GM20431 (cell line): ENCODE measurements around the gene PITPNC1.
"Not testable (repeated sequence)": the region's sequence is repeated elsewhere in the genome, so short reads cannot be mapped to it uniquely, and the experiment has no call there.

ENCODE experiments used
- in situ Hi-C: fragments of 300-500 bp; cut with MseI, MboI; formaldehyde crosslinking; loops from one replicate; pipeline ENCODE4 v1.15.0; 2020; ENCODE audit warnings: low sequenced_read_pairs; ENCODE audit not compliant: unreplicated experiment

PITPNC1 gene

DNA sequence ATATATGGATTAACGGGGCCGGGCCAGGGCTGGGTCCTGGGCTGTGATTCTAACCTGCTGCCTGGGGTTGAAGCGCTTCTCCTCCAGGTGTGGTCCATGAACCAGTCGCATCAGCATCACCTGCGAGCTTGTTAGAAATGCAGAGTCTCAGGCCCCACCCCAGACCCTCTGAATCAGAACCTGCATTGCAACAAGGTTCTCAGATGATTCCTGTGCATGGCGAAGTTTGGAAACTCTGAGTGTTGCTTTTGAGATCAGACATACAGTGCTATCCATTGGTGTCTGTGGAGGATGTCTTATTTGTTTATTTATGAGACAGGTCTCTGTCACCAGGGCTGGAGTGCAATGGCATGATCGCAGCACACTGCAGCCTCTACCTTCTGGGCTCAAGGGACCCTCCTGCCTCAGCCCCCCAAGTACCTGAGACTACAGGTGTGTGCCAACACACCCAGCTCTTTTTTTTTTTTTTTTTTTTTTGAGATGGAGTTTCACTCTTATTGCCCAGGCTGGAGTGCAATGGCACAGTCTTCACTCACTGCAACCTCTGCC, 99.8 kb downstream of the PITPNC1 start:
- in situ Hi-C loops, result no loop called here

DNA sequence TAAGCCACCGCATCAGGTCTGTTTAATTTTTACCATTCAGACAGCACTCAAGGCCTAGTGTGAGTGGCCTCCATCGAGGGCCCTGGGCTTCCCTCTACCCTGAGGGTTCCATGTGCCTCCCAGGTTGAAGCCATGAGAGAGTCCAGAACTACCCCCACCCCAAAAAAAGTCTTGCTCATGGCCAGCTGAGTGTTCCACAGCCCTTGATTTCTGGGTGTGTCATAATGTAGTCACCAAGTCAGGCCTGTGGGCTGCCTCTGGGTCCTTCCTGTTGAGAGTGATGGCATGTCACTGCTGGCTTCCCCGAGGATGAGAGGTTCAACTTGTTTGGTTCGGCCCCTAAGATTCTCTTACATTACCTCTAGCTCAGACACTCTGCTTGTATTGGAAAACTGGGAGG, 100.6 kb downstream of the PITPNC1 start:
- in situ Hi-C loops, result no loop called here

DNA sequence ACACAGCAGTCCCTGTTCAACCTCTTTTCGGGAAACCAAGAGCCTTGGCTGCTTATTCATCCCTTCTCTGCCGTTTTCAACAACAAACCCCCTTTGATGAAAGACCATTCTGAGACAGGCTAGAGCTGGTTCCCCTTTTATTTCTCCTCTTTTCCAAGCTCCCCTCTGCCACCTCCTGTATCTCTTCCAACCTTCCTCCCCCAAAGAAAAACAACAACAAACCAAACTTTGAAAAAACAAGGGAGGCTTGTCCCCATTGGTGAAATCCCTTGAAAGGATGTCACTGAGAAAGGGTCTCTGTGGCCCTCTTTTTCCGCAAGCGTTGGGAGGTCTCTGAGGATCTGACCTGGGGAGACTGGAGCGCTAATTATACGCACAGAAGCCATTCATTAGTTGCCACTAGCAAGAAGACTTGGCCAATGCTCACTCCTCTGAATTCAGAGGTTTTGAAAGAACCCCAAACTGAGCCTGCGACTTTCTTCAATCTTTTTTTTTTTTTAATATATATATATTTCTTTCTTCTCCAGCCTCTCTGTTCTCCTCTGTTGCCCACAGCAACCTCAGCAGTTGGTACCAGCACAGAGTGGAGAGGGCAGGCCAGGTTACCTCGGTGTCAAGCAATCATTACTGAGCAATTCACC, 101.4 kb downstream of the PITPNC1 start:
- in situ Hi-C loops, result no loop called here

DNA sequence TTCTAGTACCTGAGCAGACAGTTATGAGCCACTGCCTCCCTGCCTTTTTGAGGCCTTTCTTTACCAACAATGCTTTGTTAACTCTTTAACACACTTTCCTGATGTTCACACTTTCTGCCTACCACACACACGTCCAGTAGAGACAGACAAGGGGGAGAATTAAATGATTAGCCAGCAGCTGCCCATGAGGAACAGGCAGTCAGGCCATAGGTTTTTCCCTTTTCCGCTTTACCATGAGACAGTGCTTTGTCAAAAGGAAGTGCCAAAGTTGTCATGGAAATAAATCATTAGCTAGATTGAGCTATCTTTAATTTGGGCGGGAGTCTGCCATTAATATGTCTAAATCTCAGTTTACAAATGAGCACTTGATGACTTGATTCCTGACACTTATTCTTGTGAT, 102.1 kb downstream of the PITPNC1 start:
- in situ Hi-C loops, result no loop called here

DNA sequence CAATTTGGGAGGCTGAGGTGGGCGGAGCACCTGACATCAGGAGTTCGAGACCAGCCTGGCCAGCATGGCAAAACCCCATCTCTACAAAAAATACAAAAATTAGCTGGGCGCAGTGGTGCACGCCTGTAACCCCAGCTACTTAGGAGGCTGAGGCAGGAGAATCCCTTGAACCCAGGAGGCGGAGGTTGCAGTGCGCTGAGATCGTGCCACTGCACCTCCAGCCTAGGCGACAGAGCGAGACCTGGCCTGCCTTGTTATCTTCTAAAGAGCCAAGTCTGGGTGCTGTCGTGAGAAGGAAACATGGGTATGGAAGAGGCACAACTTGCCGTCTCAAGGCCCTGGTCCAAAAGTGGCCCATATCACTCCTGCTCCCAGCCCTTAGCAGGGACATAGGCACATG, 103.9 kb downstream of the PITPNC1 start:
- in situ Hi-C loops, result not testable (repeated sequence)

DNA sequence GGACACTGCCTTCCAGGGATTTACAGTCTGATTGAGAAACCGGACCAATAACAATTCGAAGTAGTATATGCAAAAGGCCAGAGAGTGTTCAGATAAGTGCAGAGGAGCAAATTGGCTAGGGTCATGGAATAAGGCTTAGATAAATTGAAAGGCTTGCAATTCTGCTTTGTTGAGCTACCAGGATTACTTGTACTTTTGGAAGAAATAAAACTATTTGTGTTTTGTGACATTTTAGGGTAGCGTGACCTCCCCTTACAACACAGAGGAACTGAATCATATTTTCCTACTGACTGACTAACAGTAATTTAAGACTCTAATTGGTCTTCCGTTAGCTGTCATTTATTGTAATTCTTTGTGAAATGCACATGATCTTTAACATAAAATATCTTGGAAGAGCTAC, 104.7 kb downstream of the PITPNC1 start:
- in situ Hi-C loops, result no loop called here

DNA sequence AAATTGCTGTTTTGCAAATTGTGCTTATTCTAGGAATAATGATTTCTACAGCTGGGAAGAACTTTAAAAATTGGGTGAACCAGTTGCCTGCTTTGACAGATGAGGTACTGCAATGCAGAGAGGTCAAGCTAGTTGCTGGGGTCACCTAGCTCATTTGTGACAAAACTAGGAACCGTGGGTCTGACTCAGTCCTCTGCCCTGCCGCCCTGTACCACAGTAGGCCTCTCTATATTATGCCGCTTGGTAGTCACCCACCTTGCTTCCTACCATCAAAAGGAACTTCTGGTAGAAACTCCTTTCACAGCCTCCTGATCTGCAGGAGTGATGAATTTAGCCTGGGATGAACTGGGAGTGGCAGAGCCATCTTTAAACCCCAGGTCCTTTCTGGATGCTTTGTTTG, 105.7 kb downstream of the PITPNC1 start:
- in situ Hi-C loops, result no loop called here

DNA sequence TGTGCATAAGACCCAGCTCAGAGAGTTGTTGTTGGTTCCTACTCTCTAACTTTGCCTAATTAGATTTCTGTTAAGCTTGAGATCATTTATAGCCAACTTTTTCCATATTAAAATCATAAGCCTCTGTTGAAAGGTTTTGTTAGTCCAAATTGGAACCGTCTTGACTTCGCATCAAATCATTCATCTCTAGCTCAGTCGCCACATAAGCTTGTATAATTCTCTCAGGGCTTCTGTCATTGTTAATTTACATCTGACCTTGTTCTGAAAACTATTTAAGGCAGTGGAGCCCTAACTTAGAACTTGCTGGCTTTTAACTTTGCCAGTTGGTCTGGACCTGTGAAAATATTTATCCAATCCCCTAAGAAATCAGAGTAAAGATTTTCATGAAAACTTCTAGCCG, 107.2 kb downstream of the PITPNC1 start:
- in situ Hi-C loops, result no loop called here

DNA sequence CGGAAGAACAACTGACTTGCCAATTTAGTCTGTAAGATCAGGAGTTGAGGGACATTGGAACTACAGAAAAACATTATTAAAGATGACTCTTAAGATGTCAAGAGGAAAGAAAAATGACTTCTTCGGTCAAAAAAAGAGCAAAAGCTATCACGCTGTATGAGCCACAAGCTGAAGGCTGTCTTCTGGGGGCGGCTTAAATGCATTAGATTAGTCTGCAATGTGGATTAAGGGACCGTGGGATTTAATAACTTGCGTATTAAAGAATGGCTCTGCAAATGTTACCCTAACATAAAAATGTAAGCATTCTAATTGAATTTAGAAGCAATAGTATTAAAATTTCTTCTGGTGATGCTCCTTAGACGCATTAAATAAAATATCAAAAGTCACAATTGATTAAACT, 108.6 kb downstream of the PITPNC1 start:
- in situ Hi-C loops, result no loop called here

DNA sequence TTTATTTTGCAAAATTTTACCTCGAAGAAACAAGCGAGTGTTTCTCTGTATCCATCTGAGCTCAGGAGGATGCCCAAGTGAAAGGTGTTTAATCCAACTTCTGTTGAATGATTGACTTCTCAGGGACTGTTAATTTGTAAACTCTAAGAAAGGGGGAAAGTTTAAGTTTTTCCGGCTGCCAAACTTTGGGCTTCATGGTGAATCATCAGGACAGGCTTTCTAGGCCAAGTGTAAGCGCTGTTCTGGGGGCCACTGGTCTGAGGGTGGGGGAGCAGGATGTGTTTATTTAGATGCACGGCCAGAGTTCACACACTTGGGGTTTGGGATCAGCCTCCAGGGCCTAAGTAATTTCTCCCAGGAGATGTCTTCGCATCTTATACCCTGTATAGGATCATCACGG, 110.4 kb downstream of the PITPNC1 start:
- in situ Hi-C loops, result no loop called here

DNA sequence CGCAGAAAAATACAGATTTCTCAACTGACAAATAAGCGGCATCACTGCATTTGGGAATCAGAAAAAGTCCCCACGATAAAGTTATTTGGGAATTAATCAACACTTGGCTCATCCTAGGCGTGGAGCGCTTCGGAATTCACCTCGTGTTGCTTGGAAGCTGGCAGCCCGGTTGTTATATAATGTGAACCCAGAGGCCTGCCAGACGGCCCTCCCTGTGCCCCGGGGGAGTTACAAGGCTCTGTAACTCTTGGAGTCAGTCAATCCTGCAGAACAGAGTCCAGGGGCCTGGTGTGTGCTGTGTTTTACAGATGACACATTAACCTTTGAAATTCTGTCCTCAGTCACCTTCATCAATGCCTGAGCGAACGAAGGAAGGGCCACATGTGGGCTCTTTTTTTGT, 111.1 kb downstream of the PITPNC1 start:
- in situ Hi-C loops, result no loop called here

DNA sequence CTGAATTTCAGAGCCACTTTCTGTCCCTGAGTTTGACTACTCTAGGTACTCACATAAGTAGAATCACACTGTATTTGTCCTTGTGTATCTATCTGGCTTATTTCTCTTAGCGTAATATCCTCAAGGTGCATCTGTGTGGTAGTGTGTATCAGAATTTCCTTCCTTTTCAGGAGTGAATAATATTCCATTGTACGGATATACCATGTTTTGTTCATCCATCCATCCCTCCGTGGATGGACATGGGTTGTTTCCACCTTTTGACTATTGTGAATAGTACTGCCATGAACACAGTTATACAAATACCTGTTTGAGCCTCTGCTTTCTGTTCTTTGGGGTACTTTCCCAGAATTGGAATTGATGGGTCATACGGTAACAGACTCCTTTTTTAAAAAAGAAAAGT, 111.7 kb downstream of the PITPNC1 start:
- in situ Hi-C loops, result no loop called here

DNA sequence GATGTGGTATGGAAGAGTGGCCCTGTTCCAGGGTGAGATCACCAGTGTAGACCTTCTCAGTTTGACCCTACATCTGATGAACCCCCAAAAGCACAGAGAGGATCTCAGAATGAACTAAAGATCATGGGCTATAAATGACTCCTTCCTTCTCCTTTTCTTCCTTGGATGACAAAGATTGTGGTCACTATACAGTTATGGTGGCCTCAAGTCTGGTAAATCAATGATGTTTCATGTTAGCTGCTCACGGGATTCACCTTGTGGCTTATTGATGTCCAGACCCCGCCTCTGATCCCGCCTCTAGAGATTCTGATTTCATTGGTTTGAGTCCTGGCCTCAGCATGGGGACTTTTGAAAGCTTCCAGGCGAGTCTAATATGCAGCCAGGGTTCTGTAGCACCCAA, 112.2 kb downstream of the PITPNC1 start:
- in situ Hi-C loops, result no loop called here

DNA sequence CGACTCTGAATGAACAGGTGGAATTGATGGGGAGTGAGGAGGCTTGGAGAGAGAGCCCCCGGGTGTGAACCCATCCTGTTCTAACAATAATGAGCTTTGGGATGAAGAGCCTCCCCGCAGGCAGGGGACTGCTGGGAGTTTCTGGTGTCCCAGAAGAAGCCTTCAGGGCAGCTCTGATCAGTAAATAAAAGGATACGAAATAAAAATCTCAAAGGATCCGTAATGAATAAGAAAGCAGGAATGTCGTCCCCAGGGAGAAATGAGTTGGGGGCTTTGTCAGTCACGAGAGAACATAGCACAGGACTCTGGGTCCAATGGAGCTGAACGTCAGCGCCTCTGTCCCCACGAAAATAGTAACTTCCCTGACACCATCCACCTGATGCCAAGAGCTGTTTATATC, 113.4 kb downstream of the PITPNC1 start:
- in situ Hi-C loops, result no loop called here

DNA sequence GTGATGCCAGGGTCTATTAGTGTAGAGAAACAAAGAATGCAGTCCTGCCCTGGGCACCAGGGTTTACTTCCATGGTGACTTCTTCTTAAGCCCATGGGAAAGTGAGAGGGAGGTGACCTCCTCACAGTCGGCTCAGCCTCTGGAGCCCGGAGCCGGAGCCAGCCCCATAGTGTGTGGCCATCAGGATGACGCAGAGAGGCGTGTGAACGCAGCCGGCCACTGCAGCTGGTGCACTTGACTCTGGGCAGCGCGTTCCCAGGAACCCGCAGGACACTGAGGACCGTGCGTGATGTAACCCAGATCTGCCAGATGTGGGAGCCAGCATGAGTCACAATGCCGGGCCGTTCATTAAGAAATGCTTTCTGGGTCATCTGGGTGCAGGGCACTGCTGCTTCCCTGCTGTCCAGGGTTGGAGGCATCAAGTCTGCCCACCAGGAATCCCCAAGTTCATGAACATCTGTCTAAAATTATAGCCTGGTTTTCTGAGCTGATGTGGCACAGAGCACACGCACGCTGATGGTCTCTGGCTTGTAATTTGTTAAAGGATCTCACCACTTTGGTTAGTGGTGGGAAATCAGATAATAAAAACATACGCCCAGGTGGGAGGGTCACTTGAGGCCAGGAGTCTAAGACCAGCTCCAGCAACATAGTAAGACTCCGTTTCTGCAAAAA, 114.1 kb downstream of the PITPNC1 start:
- in situ Hi-C loops, result no loop called here

DNA sequence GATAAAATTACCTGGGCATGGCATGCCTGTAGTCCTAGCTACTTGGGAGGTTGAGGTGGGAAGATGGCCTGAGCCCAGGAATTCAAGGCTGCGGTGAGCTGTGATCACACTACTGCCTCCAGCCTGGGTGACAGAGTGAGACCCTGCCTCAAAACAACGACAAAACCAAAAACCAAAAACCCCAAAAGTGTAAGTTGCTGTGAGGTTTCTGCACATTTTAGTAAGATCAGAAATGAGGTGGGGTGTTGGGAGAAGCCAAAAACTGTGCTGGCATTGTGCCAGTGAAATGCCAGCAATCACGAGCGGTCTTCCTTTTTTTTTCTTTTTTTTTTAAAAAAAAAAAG, 114.6 kb downstream of the PITPNC1 start:
- in situ Hi-C loops, result no loop called here

DNA sequence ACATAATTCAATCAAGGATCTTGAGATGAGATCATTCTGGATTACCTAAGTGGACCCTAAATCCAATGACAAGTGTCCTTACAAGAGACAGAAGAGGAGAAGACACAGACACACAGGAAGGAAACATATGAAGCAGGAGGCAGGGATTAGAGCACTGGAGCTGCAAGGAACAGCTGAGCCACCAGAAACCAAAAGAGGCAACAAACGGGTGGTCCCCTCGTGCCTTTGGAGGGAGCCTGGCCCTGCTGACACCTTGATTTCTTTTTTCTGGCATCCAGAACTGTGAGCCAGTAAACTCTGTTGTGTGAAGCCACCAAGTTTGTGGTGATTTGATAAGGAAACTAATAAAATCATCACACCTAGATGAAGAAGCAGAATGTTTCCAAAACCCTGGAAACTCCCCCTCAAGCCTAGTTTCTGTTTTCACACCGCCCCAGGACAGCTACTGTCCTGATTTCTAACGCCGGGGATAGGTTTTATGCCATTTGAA, 115.2 kb downstream of the PITPNC1 start:
- in situ Hi-C loops, result no loop called here

DNA sequence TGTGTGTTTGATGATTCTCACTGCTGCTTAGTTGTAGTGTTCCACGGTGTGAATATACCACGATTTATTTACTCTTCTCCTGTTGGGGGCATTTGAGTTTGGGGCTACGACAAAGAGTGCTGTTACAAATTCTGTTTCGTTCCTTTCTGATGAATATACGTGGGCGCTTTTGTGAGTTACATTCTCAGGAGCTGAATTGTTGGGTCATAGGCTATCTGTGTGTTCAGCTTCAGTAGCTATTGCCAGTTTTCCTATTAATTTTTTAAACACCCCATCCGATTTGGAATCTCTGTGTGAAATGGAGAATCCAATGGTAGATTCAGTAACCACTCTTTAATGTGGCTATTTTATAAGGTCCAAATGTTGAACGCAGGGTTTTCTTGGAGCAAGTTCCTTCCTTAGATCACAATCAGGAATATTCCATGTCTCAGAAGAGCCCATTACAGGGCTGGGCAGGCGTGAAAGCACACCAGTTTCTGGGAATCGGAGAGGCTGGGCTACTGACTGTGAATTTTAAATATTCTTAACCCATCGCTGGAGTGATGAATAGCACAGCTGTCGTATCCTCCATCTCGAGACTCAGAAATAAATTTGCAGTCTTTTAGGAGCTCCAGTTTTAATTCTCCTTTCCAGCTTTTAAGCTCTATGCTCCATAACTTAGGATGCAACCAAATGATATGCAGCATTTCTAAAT, 115.9 kb downstream of the PITPNC1 start:
- in situ Hi-C loops, result no loop called here

DNA sequence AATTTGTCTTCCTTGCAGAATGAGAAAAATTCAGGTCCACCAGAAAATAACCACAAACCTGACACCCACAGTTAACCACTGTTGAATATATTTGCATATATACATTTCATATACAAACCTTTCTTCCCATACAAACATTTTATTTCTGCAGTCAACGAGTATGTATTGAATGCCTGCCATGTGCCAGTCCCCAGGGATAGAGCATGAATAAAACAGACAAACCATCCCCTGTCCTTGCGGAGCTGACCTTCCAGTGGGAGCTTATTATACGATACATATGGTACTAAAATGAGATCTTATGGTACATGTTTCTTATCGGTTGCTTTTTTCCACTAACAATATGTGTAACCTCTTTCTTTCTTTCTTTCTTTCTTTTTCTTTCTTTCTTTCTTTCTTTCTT, 116.7 kb downstream of the PITPNC1 start:
- in situ Hi-C loops, result no loop called here

DNA sequence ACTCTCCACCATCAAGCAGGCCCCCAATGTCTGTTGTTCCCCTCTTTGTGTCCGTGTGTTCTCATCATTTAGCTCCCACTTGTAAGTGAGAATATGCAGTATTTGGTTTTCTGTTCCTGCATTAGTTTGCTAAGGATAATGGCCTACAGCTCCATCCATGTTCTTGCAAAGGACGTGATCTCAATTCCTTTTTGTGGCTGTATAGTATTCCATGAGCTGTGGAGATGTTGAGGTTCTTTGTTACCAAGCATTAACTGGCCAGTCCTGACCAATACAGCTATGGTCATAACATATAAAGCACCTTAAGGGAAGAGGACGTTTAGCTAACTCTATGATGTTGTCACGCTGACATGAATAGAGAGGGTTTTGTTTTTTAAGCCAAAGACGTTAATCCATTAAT, 118.5 kb downstream of the PITPNC1 start:
- in situ Hi-C loops, result not testable (repeated sequence)

DNA sequence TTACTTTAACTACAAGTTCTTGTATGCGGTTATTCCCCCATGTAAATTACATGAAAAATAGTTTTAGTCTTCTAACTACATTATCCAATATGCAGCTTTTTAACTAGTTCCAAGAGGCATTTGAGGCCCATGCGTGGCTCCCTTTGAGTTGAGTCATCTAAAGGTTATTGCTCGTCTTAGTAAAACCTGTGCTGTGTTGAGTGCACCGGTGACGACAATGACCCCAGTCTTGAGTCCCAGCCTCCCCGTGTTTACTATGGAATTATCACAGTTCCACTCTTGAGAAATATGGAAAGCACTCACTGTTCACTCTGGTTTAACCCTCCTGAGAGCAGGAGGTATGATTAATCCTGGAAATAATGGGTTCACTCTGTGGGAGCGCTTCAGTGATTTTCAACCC, 119.2 kb downstream of the PITPNC1 start:
- in situ Hi-C loops, result no loop called here
